Measurements from ENCODE around the gene DEFB124.

DNA sequence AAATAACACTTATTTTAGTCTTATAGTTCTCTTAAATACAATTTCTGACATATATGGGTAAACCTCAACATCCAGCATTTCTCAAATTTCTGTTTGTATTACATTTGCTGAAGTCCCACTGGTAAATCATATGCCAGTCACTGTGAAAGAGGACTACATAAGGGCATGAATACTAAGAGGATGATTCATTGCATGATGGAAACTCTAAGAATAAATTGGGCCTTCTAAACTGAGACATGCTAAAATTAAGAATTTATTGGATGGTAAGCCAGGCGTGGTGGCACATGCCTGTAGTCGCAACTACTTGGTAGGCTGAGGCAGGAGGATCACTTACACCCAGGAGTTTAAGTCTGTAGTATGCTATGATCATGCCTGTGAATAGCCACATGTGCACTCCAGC, 22.4 kb downstream of the DEFB124 start:
- TF ChIP-seq POLR2AphosphoS5 (IDR thresholded peaks at IDR 0.05) (no peak), POLR2A (IDR thresholded peaks at IDR 0.05) (no peak), EP300 (IDR thresholded peaks at IDR 0.05; ENCODE audit: low read depth) (no peak)
- TF ChIP-seq, protein P1, sequence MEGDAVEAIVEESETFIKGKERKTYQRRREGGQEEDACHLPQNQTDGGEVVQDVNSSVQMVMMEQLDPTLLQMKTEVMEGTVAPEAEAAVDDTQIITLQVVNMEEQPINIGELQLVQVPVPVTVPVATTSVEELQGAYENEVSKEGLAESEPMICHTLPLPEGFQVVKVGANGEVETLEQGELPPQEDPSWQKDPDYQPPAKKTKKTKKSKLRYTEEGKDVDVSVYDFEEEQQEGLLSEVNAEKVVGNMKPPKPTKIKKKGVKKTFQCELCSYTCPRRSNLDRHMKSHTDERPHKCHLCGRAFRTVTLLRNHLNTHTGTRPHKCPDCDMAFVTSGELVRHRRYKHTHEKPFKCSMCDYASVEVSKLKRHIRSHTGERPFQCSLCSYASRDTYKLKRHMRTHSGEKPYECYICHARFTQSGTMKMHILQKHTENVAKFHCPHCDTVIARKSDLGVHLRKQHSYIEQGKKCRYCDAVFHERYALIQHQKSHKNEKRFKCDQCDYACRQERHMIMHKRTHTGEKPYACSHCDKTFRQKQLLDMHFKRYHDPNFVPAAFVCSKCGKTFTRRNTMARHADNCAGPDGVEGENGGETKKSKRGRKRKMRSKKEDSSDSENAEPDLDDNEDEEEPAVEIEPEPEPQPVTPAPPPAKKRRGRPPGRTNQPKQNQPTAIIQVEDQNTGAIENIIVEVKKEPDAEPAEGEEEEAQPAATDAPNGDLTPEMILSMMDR (IDR thresholded peaks at IDR 0.05): no peak

All from transverse colon (tissue), 4 donors.